ENCODE measurements around the gene DUT. TPM values are rescaled to one million over a fixed set of nuclear protein-coding genes. Genes with fewer than 3 reads are reported as not detected.
A peak's percentile ranks its signal among the peaks of the same experiment; 100 is the strongest.

DUT gene
- total and polyA plus RNA-seq, 9 of the 15 experiments (the other 6 are each of a cell fraction or from before 2014, with no cell fraction given) = 13.9 to 235 (median 94.9) TPM

DNA sequence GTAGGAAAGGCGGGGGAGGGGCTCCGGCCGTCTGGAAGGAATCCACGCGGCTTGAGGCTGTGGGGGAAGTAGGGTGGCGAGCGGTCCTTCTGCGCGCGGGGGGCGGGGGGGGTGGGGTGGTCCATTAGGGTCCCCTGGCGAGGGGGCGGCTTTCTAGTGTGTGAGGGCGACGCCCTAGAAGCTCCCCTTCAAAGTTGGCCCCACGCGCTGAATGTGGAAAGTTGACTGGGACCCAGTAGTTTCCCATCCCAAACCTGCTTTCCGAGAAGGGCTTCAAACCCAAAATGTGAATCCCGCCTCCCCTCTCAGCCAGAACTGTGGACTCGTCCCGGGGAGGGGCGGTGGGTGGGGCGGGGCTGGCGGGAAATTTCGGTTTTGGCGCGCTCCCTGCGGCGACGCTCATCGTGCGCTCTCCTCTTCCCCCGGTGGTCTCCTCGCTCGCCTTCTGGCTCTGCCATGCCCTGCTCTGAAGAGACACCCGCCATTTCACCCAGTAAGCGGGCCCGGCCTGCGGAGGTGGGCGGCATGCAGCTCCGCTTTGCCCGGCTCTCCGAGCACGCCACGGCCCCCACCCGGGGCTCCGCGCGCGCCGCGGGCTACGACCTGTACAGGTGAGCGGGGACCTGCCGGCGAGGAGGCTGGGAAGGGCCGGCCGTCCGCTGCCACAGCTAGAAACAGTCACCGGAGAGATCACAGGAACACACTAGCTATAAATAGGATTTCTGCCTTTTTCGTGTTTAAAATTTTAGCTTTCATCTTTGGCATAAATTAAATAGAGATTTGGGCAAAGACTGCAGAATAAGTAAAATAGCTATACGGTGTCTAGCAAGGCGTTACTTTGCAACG, 790 bp downstream of the DUT start (continued):
- TF ChIP-seq E2F6 (IDR thresholded peaks at IDR 0.05; ENCODE audit: borderline replicate concordance in 1 of 2, extremely low read depth in 1 of 2, insufficient read depth in 1 of 2, insufficient read length in 1 of 2, low read depth in 1 of 2, low read length in 1 of 2, poor library complexity in 1 of 2, severe bottlenecking in 1 of 2) = peak; percentile 83 to 95
- TF ChIP-seq SUPT5H (IDR thresholded peaks at IDR 0.05) = peak; percentile 69
- TF ChIP-seq, protein P1, sequence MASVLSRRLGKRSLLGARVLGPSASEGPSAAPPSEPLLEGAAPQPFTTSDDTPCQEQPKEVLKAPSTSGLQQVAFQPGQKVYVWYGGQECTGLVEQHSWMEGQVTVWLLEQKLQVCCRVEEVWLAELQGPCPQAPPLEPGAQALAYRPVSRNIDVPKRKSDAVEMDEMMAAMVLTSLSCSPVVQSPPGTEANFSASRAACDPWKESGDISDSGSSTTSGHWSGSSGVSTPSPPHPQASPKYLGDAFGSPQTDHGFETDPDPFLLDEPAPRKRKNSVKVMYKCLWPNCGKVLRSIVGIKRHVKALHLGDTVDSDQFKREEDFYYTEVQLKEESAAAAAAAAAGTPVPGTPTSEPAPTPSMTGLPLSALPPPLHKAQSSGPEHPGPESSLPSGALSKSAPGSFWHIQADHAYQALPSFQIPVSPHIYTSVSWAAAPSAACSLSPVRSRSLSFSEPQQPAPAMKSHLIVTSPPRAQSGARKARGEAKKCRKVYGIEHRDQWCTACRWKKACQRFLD (CRISPR knock-in tag; IDR thresholded peaks at IDR 0.05) = 0 out of 2 replicates have a peak, but pooled peaks have one; percentile 51
- TF ChIP-seq BCLAF1 (IDR thresholded peaks at IDR 0.05; ENCODE audit: borderline replicate concordance in 1 of 2, control insufficient read depth in 1 of 2, low read depth in 2 of 2, low read length in 1 of 2) = peak in 1 of 2 experiments; percentile 92; a peak in 2 of 4 replicates
- TF ChIP-seq TRIM24 (IDR thresholded peaks at IDR 0.05) = peak; percentile 30 to 35; a peak in 2 of 4 replicates
- TF ChIP-seq NR2C2 (CRISPR knock-in tag; IDR thresholded peaks at IDR 0.05) = no peak
- peak; percentile 88; the same call in 1 of the 2 replicates for TF ChIP-seq NR2C2 (tag; IDR thresholded peaks at IDR 0.05)
- TF ChIP-seq SREBF1 (IDR thresholded peaks at IDR 0.05; ENCODE audit: borderline replicate concordance, low read depth, low read length) = 0 out of 2 replicates have a peak, but pooled peaks have one; percentile 35
- 0 out of 2 replicates have a peak, but pooled peaks have one; percentile 16 for TF ChIP-seq FOXP1 (CRISPR knock-in tag; IDR thresholded peaks at IDR 0.05)
- no peak for TF ChIP-seq ATF1 (CRISPR knock-in tag; IDR thresholded peaks at IDR 0.05)
- 0 out of 2 replicates have a peak, but pooled peaks have one; percentile 6 for TF ChIP-seq ATF1 (tag; IDR thresholded peaks at IDR 0.05)
- TF ChIP-seq, protein P2, sequence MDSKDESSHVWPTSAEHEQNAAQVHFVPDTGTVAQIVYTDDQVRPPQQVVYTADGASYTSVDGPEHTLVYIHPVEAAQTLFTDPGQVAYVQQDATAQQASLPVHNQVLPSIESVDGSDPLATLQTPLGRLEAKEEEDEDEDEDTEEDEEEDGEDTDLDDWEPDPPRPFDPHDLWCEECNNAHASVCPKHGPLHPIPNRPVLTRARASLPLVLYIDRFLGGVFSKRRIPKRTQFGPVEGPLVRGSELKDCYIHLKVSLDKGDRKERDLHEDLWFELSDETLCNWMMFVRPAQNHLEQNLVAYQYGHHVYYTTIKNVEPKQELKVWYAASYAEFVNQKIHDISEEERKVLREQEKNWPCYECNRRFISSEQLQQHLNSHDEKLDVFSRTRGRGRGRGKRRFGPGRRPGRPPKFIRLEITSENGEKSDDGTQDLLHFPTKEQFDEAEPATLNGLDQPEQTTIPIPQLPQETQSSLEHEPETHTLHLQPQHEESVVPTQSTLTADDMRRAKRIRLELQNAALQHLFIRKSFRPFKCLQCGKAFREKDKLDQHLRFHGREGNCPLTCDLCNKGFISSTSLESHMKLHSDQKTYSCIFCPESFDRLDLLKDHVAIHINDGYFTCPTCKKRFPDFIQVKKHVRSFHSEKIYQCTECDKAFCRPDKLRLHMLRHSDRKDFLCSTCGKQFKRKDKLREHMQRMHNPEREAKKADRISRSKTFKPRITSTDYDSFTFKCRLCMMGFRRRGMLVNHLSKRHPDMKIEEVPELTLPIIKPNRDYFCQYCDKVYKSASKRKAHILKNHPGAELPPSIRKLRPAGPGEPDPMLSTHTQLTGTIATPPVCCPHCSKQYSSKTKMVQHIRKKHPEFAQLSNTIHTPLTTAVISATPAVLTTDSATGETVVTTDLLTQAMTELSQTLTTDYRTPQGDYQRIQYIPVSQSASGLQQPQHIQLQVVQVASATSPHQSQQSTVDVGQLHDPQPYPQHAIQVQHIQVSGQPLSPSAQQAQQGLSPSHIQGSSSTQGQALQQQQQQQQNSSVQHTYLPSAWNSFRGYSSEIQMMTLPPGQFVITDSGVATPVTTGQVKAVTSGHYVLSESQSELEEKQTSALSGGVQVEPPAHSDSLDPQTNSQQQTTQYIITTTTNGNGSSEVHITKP (IDR thresholded peaks at IDR 0.05; ENCODE audit: partially characterized antibody) = peak; percentile 99
- peak; percentile 72 for TF ChIP-seq BHLHE40 (IDR thresholded peaks at IDR 0.05; ENCODE audit: low read length)
- no peak for TF ChIP-seq ZBTB7A (IDR thresholded peaks at IDR 0.05; ENCODE audit: borderline replicate concordance, control insufficient read depth, low read depth, low read length)
- TF ChIP-seq EP400 (IDR thresholded peaks at IDR 0.05) = peak; percentile 73
- no peak for TF ChIP-seq FIP1L1 (IDR thresholded peaks at IDR 0.05; ENCODE audit: low read depth, low read length, poor library complexity, severe bottlenecking)

Measured in K562 (cell line).